GM12891 (cell line): ENCODE data around the gene GPRC5A.

ENCODE experiments used
- POLR2A ChIP-seq: IDR thresholded peaks from 2 replicates; pipeline ENCODE4 v1.6.1; 2011; ENCODE audit warnings: low read depth, low read length, control low read depth
- POLR2AphosphoS5 ChIP-seq: IDR thresholded peaks from 2 replicates; pipeline ENCODE4 v1.6.1; 2011; ENCODE audit warnings: low read depth, low read length, control low read depth
- SPI1 ChIP-seq: IDR thresholded peaks from 2 replicates; pipeline ENCODE4 v1.6.1; 2011; ENCODE audit warnings: low read depth, low read length, control low read depth
- TAF1 ChIP-seq: IDR thresholded peaks from 2 replicates; pipeline ENCODE4 v1.6.1; 2011; ENCODE audit warnings: low read depth, low read length, control low read depth

DNA sequence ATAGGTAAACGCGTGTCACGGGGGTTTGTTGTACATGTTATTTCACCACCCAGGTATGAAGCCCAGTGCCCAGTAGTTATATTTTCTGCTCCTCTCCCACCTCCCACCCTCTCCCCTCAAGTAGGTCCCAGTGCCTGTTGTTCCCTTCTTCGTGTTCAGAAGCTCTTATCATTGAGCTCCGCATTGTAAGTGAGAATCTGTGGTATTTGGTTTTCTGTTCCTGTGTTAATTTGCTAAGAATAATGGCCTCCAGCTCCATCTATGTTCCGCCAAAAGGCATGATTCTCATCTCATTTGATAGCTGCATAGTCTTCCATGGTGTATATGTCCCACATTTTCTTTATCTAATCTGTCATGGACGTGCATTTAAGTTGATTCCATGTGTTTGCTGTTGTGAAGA, 67.5 kb downstream of the GPRC5A start:
- TF ChIP-seq POLR2A (no peak), TAF1 (no peak), POLR2AphosphoS5 (no peak), SPI1 (no peak)
